Endothelial cell of umbilical vein (primary cell): ENCODE results near the gene SMAD5. TPM values are rescaled to one million over a fixed set of nuclear protein-coding genes. Genes with fewer than 3 reads are reported as not detected.

Experiments
- BruUV-seq: library from RNA; stranded (reverse); fragments of 400-500 nt; replicated peaks from 2 replicates; lab custom pipeline; 2021; lab: Mats Ljungman, UMichigan
- CTCF ChIA-PET: fragments of 300-600, 350-600 bp; sonication (Branson Sonifier 250); formaldehyde crosslinking; loops from one replicate; lab custom pipeline; 2021; ENCODE audit warnings: antibody characterized with exemption, inconsistent platforms; lab: Charles Lee
- POLR2A ChIA-PET: fragments of 300-600, 350-600 bp; sonication (Branson Sonifier 250); formaldehyde crosslinking; loops from one replicate; lab custom pipeline; 2021; ENCODE audit warnings: antibody characterized with exemption, inconsistent platforms; lab: Charles Lee
- DNase-seq: peaks from one replicate; pipeline ENCODE4 v3.0.0-alpha.2; 2011; ENCODE audit warnings: low read depth, low spot score
- FAIRE-seq: peaks from 2 replicates; lab custom pipeline; 2011; peaks lifted over from hg19 to GRCh38; lab: Jason Lieb, UNC
- H2AFZ ChIP-seq: 2 replicates; pipeline ENCODE4 v1.6.0; 2012; ENCODE audit warnings: low read depth, low read length, control low read depth, inconsistent platforms
- H3K27ac ChIP-seq: 2 replicates; pipeline ENCODE4 v1.5.1; 2011; ENCODE audit warnings: low read depth, mild to moderate bottlenecking, control low read depth, low read length, moderate library complexity; ENCODE audit not compliant: insufficient read depth
- H3K27me3 ChIP-seq, 2 experiments: 2 replicates each; pipeline versions ENCODE4 v1.6.0 to v1.6.1; 2011; ENCODE audit warnings: low read length in 2 of 2, mixed read lengths in 1 of 2; ENCODE audit not compliant: control insufficient read depth in 2 of 2, insufficient read depth in 2 of 2
- H3K36me3 ChIP-seq, 2 experiments: 2 replicates in 1 of 2; 3 replicates in 1 of 2; pipeline ENCODE4 v1.5.1; 2011; ENCODE audit warnings: low read length in 2 of 2, mild to moderate bottlenecking in 1 of 2, moderate library complexity in 1 of 2; ENCODE audit not compliant: control insufficient read depth in 2 of 2, insufficient read depth in 2 of 2; ENCODE audit errors: extremely low read depth in 1 of 2
- H3K4me1 ChIP-seq: 3 replicates; pipeline ENCODE4 v1.5.1; 2011; ENCODE audit warnings: mild to moderate bottlenecking, low read length; ENCODE audit not compliant: control insufficient read depth, insufficient read depth; ENCODE audit errors: extremely low read depth
- H3K4me2 ChIP-seq: 2 replicates; pipeline ENCODE4 v1.6.1; 2011; ENCODE audit warnings: low read length, control low read depth, mixed read lengths; ENCODE audit not compliant: insufficient read depth
- H3K4me3 ChIP-seq, 3 experiments: fragments of 200-600 bp in 1 of 3; sonication (generic), shearing (Covaris generic) in 1 of 3; replicated peaks in 1 of 3; 2 replicates each; pipeline ENCODE4 v1.5.1; 2011 to 2016; ENCODE audit warnings: control low read depth in 3 of 3, low read length in 3 of 3, mild to moderate bottlenecking in 2 of 3, inconsistent platforms in 1 of 3, low read depth in 1 of 3, moderate library complexity in 1 of 3; ENCODE audit not compliant: insufficient read depth in 1 of 3
- H3K79me2 ChIP-seq: 2 replicates; pipeline ENCODE4 v1.6.0; 2012; ENCODE audit warnings: low read length, inconsistent platforms; ENCODE audit not compliant: control insufficient read depth, insufficient read depth
- H3K9ac ChIP-seq: replicated peaks from 2 replicates; pipeline ENCODE3; 2011; ENCODE audit warnings: low read length, control low read depth; ENCODE audit not compliant: insufficient read depth; ENCODE audit errors: extremely low read depth
- H3K9me1 ChIP-seq: replicated peaks from 3 replicates; pipeline ENCODE4 v1.6.0; 2011; ENCODE audit warnings: mild to moderate bottlenecking, low read length; ENCODE audit not compliant: control insufficient read depth, insufficient read depth; ENCODE audit errors: extremely low read depth
- H3K9me3 ChIP-seq: replicated peaks from 2 replicates; pipeline ENCODE4 v1.5.1; 2012; ENCODE audit warnings: low read length, inconsistent platforms; ENCODE audit not compliant: control insufficient read depth, insufficient read depth
- H4K20me1 ChIP-seq: replicated peaks from 2 replicates; pipeline ENCODE3; 2011; ENCODE audit warnings: mild to moderate bottlenecking, low read length; ENCODE audit not compliant: control insufficient read depth, insufficient read depth; ENCODE audit errors: extremely low read depth
- CTCF ChIP-seq, 2 donors: IDR thresholded peaks; 1 replicate in 1 of 2; 2 replicates in 1 of 2; pipeline ENCODE4 v1.5.1; 2011; ENCODE audit warnings: low read length in 2 of 2, mild to moderate bottlenecking in 2 of 2, moderate library complexity in 2 of 2, control low read depth in 1 of 2, inconsistent platforms in 1 of 2, low read depth in 1 of 2; ENCODE audit not compliant: insufficient read depth in 1 of 2; ENCODE audit errors: extremely low read depth in 1 of 2
- EZH2 ChIP-seq: IDR thresholded peaks from 2 replicates; pipeline ENCODE4 v1.6.1; 2012; ENCODE audit warnings: borderline replicate concordance, low read depth, mild to moderate bottlenecking, moderate library complexity, low read length, inconsistent platforms; ENCODE audit not compliant: severe bottlenecking
- FOS ChIP-seq: IDR thresholded peaks from 2 replicates; pipeline ENCODE4 v1.6.1; 2011; ENCODE audit warnings: mild to moderate bottlenecking, low read length, moderate library complexity, borderline replicate concordance; ENCODE audit not compliant: insufficient read depth
- GATA2 ChIP-seq: IDR thresholded peaks from 2 replicates; pipeline ENCODE4 v1.7.0; 2011; ENCODE audit warnings: low read depth, mild to moderate bottlenecking, moderate library complexity, mixed read lengths, low read length; ENCODE audit not compliant: insufficient read length, insufficient read depth
- JUN ChIP-seq: IDR thresholded peaks from 2 replicates; pipeline ENCODE4 v1.6.1; 2011; ENCODE audit warnings: borderline replicate concordance, low read depth; ENCODE audit not compliant: insufficient read length, insufficient read depth
- MAX ChIP-seq: IDR thresholded peaks from 2 replicates; pipeline ENCODE4 v1.6.1; 2011; ENCODE audit not compliant: insufficient read depth, insufficient read length
- MYC ChIP-seq: IDR thresholded peaks from one replicate; pipeline ENCODE4 v1.6.1; 2011; ENCODE audit warnings: mild to moderate bottlenecking, low read depth, low read length
- POLR2A ChIP-seq: IDR thresholded peaks from 2 replicates; pipeline ENCODE4 v1.6.1; 2012; ENCODE audit warnings: low read depth, mild to moderate bottlenecking, control low read depth, low read length
- POLR2AphosphoS5 ChIP-seq: IDR thresholded peaks from 2 replicates; pipeline ENCODE4 v1.6.1; 2012; ENCODE audit warnings: low read depth, mild to moderate bottlenecking, control low read depth, low read length, moderate library complexity; ENCODE audit not compliant: insufficient read depth
- dilution Hi-C: fragments of 300-500 bp; cut with MboI; formaldehyde crosslinking; loops from one replicate; pipeline ENCODE4 v1.15.0; 2019; ENCODE audit warnings: low sequenced_read_pairs; ENCODE audit not compliant: extremely low pct_ligation_motif_present
- intact Hi-C: fragments of 100-400 bp; cut with micrococcal nuclease; formaldehyde crosslinking; loops from one replicate; pipeline ENCODE4 v1.10.0; 2022
- polyA plus RNA-seq, 4 experiments: library from polyadenylated mRNA; depleted of rRNA in 3 of 4; stranded (reverse) in 3 of 4; unstranded in 1 of 4; fragments of >200 nt; gene quantifications; 2 replicates each; pipeline versions ENCODE4 v1.2.1 to v1.2.3, GENCODE V29; 2011 to 2012; ENCODE audit warnings: missing spikeins in 1 of 4
- total RNA-seq: library from RNA; stranded (reverse); gene quantifications from 2 replicates; pipeline ENCODE4 v1.2.3, GENCODE V29; 2021

Gene SMAD5
- total and polyA plus RNA-seq, 2 donors (not counting 3 experiments of a cell fraction or from before 2014, with no cell fraction given): 26.0 to 66.0 TPM

- H3K9me1 ChIP-seq: no peaks in the 10 kb centered on the region
- H4K20me1 ChIP-seq: peaks cover 12% of the 10 kb centered on the region
- no peak overlapping the region for H3K27ac ChIP-seq
- peaks cover 16 to 37% of the 10 kb centered on the region in 2 experiments for H3K27me3 ChIP-seq
- intact Hi-C loops: loop anchor here (5.0 kb wide), 2 partner anchors 62 to 88 kb away; partner anchors contain the start of gene SMIM32
- no peak overlapping the region for H2AFZ ChIP-seq
- FAIRE-seq: no peak
- H3K9ac ChIP-seq: no peak overlapping the region
- peaks cover 26% of the 10 kb centered on the region for H3K79me2 ChIP-seq
- dilution Hi-C loops: no loop called here
- no peaks in the 10 kb centered on the region for H3K36me3 ChIP-seq
- CTCF ChIA-PET: interaction anchor here (0.7 kb wide), 1 partner anchor 43 kb away, joined by 3 read pairs; no protein-coding TSS in a partner anchor
- no peak overlapping the region for H3K4me2 ChIP-seq
- H3K4me3 ChIP-seq: no peak overlapping the region
- no TSS peak for BruUV-seq
- H3K9me3 ChIP-seq: no peaks in the 10 kb centered on the region
- no peak for DNase-seq
- no peak for TF ChIP-seq CTCF (IDR thresholded peaks at IDR 0.05; ENCODE audit: extremely low read depth in 1 of 2, insufficient read depth in 1 of 2, low read depth in 1 of 2, low read length in 2 of 2)
- no peak for TF ChIP-seq GATA2
- no peak for TF ChIP-seq EZH2
- TF ChIP-seq JUN: no peak
- TF ChIP-seq MYC: no peak
- TF ChIP-seq POLR2AphosphoS5: no peak
- TF ChIP-seq MAX: no peak
- TF ChIP-seq POLR2A: no peak
- TF ChIP-seq FOS: no peak
- peaks cover 15% of the 10 kb centered on the region for H3K4me1 ChIP-seq
- POLR2A ChIA-PET: no interaction called here
Measured at GRCh38 chr5:136130581-136130980, 2.1 kb upstream of the SMAD5 start.
